Dermis blood vessel endothelial cell (primary cell): Measurements from ENCODE around the gene ATP6V0A1. TPM values are rescaled to one million over a fixed set of nuclear protein-coding genes. Genes with fewer than 3 reads are reported as not detected.
"Not testable (repeated sequence)": the region's sequence is repeated elsewhere in the genome, so short reads cannot be mapped to it uniquely, and the experiment has no call there.

ENCODE experiments used
- DNase-seq: peaks from one replicate; pipeline ENCODE4 v3.0.0; 2010
- total RNA-seq: library from RNA; depleted of rRNA; stranded (reverse); fragments of >200 nt; gene quantifications from 2 replicates; pipeline ENCODE4 v1.2.3, GENCODE V29; 2014

ATP6V0A1 gene
- total RNA-seq, 1 donor from 2014 or later: 27.9 TPM

DNA sequence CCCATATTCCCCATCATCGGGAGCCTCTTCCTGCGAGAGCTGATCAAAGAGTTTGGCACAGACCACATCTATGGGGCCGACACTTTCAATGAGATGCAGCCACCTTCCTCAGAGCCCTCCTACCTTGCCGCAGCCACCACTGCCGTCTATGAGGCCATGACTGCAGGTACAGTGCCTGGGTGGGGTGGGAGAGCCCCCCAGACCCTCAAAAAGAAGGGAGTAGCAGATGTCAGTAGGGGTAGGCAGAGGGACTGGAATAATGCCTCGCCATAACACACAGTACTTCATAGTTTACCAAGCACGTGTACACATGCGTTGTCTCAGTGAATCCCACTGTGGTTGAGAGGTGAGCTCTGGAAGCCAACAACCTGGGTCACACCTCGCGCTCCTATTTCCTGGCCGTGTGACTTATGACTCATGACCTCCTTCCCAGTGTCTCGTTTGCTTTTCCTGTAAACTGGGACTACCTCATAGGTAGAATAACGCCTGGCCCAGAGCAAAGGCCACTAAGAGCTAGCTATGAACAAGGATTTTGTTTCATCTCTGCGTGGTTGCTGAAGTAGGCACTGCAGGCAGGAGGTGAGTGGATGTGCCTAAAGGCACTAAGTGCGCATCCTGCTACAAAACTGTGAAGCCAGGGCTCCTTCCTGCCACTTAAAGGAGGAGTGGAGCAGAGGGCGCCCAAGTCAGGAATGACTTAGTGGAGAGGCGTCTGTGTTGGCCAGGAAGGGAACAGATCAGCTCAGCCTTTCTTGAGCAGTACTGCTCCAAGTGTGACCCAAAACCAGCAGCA is 82.6 kb downstream of the ATP6V0A1 start:
- DNase-seq: peak; percentile 48

DNA sequence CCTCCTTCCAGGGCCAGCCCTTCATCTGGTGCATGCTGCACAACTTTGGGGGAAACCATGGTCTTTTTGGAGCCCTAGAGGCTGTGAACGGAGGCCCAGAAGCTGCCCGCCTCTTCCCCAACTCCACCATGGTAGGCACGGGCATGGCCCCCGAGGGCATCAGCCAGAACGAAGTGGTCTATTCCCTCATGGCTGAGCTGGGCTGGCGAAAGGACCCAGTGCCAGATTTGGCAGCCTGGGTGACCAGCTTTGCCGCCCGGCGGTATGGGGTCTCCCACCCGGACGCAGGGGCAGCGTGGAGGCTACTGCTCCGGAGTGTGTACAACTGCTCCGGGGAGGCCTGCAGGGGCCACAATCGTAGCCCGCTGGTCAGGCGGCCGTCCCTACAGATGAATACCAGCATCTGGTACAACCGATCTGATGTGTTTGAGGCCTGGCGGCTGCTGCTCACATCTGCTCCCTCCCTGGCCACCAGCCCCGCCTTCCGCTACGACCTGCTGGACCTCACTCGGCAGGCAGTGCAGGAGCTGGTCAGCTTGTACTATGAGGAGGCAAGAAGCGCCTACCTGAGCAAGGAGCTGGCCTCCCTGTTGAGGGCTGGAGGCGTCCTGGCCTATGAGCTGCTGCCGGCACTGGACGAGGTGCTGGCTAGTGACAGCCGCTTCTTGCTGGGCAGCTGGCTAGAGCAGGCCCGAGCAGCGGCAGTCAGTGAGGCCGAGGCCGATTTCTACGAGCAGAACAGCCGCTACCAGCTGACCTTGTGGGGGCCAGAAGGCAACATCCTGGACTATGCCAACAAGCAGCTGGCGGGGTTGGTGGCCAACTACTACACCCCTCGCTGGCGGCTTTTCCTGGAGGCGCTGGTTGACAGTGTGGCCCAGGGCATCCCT is 84.8 kb downstream of the ATP6V0A1 start:
- no peak for DNase-seq

DNA sequence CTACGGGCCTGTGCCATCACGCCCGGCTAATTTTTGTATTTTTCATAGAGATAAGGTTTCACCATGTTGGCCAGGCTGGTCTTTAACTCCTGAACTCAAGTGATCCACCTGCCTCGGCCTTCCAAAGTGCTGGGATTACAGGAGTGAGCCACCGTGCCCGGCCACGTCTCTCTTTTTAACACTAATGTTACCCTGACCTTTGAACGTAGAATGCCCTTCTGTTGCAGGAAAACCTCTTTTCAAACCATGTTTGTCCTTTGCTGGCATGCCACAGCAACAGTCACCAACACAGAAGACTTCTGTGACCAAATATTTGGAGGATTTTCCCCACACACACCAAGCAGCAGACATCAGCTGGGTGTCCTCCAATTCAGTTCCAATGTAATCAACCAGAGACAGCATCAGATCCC is 86.2 kb downstream of the ATP6V0A1 start:
- no peak for DNase-seq

DNA sequence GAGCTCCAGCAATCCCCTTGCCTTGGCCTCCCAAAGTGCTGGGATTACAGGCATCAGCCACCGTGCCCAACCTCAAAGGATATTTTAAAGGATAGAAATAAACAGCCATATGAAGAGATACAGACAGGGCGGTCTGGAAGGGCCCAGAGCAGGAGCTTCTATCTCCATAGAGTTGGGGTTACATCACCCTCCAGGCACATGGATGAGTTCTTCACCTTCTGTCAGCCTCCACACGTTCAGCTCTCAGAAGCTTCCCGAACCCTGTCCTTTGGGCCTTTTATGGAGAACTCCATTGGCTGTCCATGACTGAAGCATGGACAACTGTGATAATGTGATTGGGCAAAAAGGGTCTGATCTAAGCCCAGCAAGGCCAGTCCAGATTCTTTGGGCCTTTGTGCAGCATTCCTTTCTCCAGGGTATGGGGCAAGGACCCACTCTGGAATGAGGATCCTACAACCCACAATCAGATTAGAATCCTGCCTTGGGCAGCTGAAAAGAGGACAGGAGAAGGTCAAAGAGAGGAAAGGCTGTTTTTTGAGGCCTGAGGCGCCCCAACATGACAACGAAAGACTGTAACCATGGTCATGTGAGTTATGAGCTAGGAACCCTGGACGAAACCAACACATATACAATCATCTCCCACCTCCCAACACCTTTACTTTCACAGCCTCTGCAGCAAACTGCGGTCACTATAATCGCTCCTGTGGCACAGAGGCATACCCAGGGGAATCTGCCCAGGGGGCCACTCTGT is 87.3 kb downstream of the ATP6V0A1 start:
- DNase-seq: not testable (repeated sequence)

DNA sequence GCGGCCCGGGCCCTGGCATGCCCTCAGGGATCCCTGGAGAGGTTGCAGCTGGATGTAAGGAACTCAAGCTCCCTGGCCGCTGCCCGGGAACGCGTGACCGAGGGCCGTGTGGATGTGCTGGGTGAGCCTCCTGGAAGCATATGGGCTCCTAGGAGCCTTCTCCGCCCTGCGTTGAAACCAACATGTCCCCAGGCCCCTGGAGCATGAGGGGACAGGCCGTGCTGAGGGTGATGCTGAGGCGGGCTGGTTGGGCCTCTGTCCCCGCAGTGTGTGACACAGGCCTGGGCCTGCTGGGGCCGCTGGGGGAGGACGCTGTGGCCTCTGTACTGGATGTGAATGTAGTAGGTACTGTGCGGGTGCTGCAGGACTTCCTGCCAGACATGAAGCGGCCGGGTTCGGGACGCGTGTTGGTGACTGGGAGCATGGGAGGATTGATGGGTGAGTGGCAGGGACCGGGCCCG is 88.4 kb downstream of the ATP6V0A1 start:
- no peak for DNase-seq

DNA sequence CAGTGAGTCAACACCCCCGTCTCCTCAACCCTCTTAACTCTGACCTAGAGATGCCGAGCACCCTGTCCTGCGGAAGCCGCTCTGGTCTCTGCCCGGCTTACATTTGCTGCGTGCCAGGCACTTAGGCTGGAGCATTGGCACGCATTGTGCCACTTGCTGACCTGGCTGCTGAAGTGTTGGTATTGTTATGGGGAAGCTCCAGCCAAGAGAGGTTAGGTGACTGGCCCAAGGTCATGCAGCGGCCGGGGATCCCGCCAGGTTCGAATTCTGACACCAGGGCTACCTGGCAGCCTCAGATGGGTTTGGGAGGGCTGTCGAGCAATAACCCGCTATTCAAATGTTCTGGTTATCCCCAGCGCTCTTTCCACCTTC is 89.0 kb downstream of the ATP6V0A1 start:
- no peak for DNase-seq

DNA sequence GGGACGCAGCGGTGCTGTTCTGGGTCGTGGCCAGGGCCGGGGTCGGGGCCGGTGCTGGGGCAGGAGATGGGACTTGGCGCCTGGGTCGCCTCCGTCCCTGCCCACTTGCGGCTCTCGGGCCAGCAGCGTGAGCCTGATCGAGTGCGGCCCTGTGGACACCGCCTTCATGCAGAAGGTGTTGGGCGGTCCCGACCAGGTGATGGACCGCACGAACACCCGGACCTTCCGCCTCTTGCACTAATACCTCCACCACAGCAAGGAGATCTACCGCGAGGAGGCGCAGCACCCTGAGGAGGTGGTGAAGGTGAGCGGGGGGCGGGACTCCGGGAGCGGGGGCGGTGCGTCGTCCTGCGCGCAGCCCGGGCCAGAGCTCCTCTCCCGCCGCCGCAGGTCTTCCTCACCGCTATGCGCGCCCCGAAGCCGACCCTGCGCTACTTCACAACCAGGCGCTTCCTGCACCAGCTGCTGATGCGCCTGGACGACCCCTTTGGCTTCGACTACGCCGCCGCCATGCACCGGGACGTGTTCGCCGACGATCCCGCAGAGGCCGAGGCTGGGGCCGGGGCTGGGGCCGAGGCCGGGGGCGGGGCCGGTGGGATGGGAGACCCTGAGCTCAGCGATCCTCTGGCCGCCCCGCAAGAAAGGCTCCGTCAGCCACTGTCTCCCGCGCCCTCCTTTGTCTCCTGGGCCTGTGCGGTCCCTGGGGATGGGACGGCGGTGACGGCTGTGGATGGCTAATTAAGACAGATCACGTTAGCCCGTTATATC is 89.6 kb downstream of the ATP6V0A1 start:
- DNase-seq: peak; percentile 76

DNA sequence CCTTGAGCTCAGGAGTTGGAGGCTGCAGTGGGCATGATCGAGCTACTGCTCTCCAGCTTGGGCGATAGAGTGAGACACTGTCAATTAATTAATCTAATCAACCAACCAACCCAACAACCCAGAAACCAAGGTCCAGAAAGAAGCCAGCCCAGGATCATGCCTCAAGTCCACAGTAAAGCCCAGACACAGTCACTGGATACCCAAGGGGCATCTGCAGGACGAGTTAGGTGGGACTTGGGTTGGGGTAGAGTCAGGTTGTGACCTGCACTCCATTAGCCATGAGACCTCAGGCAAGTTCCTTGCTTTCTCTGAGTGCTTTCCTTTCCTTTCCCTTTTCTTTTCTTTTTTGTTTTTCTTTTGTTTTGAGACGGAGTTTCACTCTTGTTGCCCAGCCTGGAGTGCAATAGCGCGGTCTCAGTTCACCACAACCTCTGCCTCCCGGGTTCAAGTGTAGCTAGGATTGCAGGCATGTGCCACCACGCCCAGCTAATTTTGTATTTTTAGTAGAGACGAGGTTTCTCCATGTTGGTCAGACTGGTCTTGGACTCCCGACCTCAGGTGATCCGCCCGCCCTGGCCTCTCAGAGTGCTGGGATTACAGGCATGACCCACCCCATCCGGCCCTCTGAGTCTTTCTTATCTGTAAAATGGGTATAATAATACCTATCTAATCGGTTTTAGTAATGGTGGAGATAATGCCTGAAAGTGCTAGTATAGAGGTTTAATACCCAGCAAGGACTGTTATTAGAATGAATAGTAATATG is 90.5 kb downstream of the ATP6V0A1 start:
- DNase-seq: no peak

DNA sequence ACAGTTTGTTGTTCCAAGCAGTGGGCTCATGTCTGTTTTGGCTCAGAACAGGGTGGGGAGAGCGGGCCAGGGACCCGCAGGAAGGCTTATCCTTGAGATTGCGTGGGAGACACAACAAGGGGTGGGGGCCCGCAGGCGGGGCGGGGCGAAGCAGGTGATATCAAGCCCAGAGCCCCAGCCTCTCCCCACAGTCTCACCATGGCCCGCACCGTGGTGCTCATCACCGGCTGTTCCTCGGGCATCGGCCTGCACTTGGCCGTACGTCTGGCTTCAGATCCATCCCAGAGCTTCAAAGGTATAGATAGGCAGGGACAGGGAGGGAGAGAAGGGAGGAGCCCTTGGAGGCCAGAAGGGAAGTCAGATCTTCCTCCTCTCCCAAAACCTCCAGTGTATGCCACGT is 94.1 kb downstream of the ATP6V0A1 start, which contains the start of gene HSD17B1:
TSS of gene HSD17B1 (plus strand) at position 188 of the 400 bp plus-strand sequence. CDS start at position 199, 11 bp downstream.
- not testable (repeated sequence) for DNase-seq

DNA sequence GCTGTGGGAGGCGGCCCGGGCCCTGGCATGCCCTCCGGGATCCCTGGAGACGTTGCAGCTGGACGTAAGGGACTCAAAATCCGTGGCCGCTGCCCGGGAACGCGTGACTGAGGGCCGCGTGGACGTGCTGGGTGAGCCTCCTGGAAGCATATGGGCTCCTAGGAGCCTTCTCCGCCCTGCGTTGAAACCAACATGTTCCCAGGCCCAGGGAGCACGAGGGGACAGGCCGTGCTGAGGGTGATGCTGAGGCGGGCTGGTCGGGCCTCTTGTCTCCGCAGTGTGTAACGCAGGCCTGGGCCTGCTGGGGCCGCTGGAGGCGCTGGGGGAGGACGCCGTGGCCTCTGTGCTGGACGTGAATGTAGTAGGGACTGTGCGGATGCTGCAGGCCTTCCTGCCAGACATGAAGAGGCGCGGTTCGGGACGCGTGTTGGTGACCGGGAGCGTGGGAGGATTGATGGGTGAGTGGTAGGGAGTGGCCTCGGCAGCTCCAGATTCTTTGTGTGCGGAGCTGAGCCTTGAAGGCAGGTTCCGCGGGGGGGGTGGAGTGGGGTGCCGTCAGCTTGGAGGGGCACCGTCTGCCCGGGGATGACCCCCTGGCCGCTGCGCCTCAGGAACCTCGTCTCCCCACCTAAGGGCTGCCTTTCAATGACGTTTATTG is 94.6 kb downstream of the ATP6V0A1 start:
- DNase-seq: peak; percentile 13

DNA sequence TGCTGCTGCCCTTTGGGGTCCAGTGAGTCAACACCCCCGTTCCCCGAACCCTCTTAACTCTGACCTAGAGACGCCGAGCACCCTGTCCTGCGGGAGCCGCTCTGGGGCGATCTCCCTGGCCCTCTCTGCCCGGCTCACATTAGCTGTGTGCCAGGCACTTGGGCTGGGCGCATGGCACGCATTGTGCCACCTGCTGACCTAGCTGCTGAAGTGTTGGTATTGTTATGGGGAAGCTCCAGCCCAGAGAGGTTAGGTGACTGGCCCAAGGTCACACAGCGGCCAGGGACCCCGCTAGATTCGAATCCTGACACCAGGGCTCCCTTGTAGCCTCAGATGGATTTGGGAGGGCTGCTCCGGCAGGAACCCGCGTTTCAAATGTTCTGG is 95.2 kb downstream of the ATP6V0A1 start:
- DNase-seq: peak; percentile 36

DNA sequence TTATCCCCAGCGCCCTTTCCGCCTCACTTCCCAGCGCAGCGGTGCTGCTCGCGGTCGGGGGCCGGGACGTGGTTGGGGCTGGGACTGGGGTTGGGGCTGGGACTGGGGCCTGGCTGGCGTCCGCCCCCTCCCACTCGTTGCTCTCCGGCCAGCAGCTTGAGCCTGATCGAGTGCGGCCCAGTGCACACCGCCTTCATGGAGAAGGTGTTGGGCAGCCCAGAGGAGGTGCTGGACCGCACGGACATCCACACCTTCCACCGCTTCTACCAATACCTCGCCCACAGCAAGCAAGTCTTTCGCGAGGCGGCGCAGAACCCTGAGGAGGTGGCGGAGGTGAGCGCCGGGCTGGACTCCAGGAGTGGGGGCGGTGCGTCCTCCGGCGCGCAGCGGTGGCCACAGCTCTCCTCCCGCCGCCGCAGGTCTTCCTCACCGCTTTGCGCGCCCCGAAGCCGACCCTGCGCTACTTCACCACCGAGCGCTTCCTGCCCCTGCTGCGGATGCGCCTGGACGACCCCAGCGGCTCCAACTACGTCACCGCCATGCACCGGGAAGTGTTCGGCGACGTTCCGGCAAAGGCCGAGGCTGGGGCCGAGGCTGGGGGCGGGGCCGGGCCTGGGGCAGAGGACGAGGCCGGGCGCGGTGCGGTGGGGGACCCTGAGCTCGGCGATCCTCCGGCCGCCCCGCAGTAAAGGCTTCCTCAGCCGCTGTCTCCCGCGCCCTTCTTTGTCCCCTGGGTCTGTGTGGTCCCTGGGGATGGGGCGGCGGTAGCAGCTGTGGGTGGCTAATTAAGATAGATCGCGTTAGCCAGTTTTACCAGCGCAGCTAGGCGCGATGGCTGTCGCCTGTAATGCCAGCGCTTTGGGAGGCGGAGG is 95.8 kb downstream of the ATP6V0A1 start:
- peak; percentile 89 for DNase-seq

DNA sequence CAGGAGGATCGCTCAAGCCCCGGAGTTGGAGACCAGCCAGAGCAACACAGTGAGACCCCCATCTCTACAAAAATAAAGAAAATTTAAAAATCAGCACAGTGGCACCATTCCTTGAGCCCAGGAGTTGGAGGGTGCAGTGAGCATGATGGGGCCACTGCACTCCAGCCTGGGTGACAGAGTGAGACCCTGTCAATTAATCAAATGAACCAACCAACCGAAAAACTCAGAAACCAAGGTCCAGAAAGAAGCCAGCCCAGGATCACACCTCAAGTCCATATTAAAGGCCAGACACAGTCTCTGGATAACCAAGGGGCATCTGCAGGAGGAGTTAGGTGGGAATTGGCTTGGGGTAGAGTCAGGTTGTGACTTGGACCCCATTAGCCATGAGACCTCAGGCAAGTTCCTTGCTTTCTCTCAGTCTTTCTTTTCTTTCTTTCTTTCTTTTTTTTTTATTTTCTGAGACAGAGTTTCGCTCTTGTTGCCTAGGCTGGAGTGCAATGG is 96.5 kb downstream of the ATP6V0A1 start:
- DNase-seq: no peak

DNA sequence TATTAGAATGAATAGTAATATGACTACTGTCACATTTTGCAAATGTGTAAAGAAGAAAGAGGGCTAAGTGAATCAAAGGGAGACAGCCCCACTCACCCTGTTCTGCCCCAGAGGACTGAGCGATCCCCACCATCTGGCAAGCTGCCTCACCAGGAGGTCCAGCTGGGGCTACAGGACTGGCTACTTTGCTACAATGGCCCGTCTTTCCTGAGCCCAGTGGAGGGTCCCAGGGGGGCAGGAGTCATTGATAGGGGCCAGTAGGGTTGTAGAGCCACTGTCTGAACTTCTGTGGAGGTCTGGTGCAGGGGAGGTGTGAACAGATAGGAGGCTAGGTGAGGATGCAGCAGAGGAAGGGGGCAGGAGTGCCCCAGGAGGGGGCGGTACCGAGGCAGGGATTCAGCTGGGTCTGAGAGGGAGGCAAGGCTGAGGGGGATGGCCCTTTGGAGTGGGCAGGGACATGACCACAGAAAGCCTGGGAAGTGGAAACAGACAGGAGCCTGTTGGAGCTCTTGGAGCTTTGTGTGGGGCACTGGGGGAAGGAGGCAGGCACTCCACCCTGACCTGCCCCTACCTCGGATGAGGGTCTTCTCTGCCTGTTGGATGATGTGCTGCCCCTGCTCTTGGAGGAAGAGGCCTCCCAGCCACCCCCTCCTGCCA is 97.4 kb downstream of the ATP6V0A1 start:
- DNase-seq: peak; percentile 35

DNA sequence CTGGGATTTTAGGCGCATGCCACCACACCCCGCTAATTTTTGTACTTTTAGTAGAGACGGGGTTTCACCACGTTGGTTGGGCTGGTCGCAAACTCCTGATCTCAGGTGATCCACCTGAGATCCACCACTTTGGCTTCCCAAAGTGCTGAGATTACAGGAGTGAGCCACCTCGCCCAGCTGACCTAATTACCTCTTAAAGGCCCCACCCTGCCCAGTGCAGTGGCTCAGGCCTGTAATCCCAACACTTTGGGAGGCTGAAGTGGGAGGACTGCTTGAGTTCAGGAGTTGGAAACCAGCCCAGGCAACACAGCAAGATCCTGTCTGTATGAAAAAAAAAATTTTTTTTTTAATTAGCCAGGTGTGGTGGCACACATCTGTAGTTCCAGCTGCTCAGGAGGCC is 100.4 kb downstream of the ATP6V0A1 start:
- DNase-seq: no peak

DNA sequence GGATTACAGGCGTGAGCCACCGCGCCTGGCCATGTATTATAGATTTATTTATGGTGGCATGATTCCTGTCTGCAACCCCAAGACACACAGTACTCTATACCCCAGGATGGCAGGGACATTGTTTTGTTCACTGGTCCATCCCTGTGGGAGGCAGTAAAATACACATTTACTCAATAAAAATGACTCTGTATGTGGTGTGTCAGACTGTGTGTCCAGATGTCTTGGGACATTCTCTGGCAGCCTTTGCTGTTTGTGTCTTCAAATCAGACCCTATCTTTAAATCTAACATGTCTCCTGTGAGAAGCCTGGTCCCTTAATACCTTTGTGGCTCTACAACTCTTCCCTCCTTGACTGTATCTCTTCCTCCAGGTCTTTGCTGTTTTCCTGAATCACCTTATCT is 101.6 kb downstream of the ATP6V0A1 start:
- DNase-seq: no peak

DNA sequence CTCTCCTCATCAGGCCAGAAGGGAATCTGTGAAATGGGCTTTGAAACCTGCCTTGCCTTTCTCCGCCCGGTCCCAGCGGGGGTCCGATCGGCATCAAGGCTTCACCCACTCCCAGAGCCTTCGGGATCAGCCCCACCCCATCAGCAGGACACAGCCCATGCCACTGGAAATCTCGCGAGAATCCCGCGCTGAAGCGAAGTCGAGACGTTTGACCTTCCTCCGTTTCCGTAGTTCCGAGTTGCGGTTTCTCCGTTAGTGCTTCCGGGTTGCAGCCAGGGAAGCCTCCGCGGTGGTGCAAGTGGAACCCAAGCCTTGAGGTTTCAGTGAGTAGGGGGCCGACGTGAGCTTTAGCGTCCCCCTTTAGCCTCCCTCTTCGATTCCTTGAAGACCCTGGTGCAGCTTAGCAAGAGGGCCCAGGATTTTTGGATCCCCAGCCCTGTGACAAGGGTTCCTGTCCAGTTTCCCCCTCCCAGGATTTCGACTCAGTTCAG is 103.3 kb downstream of the ATP6V0A1 start, which contains the start of gene COASY:
TSS of gene COASY (plus strand) at position 252 of the 491 bp plus-strand sequence. CDS start 475 bp downstream, outside the sequence.
- DNase-seq: peak; percentile 99

DNA sequence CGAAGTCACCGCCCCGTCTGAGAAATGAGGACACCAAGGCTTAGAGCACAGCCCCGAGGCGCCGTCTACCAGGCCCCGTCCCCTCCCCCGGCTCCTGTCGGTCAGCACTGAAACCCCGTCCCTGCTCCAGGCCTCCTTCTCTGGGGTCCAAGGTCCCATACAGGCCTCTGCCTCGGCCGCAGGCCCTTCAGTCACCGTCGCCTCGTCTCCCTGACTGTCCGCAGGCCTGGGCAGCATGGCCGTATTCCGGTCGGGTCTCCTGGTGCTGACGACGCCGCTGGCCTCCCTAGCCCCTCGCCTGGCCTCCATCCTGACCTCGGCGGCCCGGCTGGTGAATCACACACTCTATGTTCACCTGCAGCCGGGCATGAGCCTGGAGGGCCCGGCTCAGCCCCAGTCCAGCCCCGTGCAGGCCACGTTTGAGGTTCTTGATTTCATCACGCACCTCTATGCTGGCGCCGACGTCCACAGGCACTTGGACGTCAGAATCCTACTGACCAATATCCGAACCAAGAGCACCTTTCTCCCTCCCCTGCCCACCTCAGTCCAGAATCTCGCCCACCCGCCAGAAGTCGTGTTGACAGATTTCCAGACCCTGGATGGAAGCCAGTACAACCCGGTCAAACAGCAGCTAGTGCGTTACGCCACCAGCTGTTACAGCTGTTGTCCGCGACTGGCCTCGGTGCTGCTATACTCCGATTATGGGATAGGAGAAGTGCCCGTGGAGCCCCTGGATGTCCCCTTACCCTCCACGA is 103.9 kb downstream of the ATP6V0A1 start:
- no peak for DNase-seq
